Measurements from ENCODE around the gene HMGXB4. TPM values are rescaled to one million over a fixed set of nuclear protein-coding genes. Genes with fewer than 3 reads are reported as not detected.

Gene HMGXB4
- total RNA-seq, 3 donors from 2014 or later (not counting 1 experiment from before 2014, with no cell fraction given): 40.4 to 46.1 (median 40.7) TPM

DNA sequence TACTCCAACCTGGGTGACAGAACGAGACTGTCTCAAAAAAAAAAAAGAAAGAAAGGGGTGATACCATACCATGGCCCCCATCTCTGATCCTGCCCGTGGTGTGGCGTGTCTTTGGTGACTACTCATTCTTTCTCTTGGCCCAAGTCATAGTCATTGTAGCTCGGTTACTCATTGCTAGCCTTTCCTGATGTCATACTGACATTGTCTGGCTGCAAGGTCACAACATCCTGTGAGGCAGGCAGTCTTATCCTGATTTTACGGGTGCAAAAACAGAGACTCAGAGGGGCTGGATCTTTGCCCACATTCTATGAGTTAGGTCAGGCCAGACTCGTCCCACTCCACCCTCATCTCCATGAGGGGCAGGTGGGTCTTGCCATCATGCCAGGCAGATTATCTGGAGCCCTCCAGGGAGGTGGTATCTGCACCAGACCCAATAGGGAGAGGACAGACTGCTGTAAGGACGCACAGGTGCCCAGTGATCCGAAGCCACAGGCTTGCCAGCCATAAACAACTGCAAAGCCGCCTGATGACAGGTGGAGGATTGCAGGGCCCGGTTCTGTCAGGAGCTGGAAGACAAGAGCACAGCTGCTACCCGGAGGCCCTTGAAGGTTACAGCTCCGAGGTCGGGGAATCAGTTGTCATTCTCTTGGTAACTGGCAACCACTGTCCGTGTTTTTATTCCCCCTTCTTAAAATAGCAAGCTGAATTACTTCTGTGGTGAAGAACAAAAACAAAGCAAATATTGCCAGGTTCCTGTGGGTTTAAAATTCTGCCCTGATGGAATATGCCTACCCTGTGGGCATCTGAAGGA, 56.2 kb downstream of the HMGXB4 start:
- Mint-ChIP-seq H3K36me3 (no peaks in the 10 kb centered on the region), H3K9me3 (no peaks in the 10 kb centered on the region), H3K27me3 (ENCODE audit: low read depth in 2 of 2) (no peaks in the 10 kb centered on the region), H3K27ac (no peak overlapping the region), H3K4me1 (peaks cover 25 to 43% of the 10 kb centered on the region in 2 donors), H3K4me3 (no peak overlapping the region)
- DNase-seq: no peak
- ATAC-seq: no peak
- intact Hi-C loops (cut with micrococcal nuclease): no loop called here
- Histone ChIP-seq H3K36me3 (ENCODE audit: control insufficient read depth, insufficient read depth, low read length) (peaks cover 13% of the 10 kb centered on the region), H3K4me1 (ENCODE audit: control insufficient read depth, insufficient read depth, low read length) (peaks cover 12% of the 10 kb centered on the region), H3K27me3 (ENCODE audit: control insufficient read depth, insufficient read depth, low read length) (no peaks in the 10 kb centered on the region), H3K4me3 (ENCODE audit: low read length) (no peak overlapping the region), H3K9me3 (ENCODE audit: control insufficient read depth, insufficient read depth, low read length) (no peaks in the 10 kb centered on the region), H3K27ac (ENCODE audit: low read length) (no peak overlapping the region)
- 60% methylated on average over 14 of the region's 14 CpGs for WGBS (ENCODE audit: insufficient coverage)
- TF ChIP-seq CTCF (IDR thresholded peaks at IDR 0.05): no peak

- Histone ChIP-seq H3K4me1 (ENCODE audit: control insufficient read depth, insufficient read depth, low read length) (peaks cover 9% of the 10 kb centered on the region), H3K9me3 (ENCODE audit: control insufficient read depth, insufficient read depth, low read length) (no peaks in the 10 kb centered on the region), H3K27me3 (ENCODE audit: control insufficient read depth, insufficient read depth, low read length) (no peaks in the 10 kb centered on the region), H3K4me3 (ENCODE audit: low read length) (no peak overlapping the region), H3K36me3 (ENCODE audit: control insufficient read depth, insufficient read depth, low read length) (peaks cover 15% of the 10 kb centered on the region), H3K27ac (ENCODE audit: low read length) (no peak overlapping the region)
- Mint-ChIP-seq H3K4me3 (no peak overlapping the region), H3K4me1 (peaks cover 20 to 38% of the 10 kb centered on the region in 2 donors), H3K27ac (no peak overlapping the region), H3K9me3 (no peaks in the 10 kb centered on the region), H3K27me3 (ENCODE audit: low read depth in 2 of 2) (no peaks in the 10 kb centered on the region), H3K36me3 (no peaks in the 10 kb centered on the region)
- ATAC-seq (no peak), DNase-seq (no peak)
- 78% methylated on average over 16 of the region's 16 CpGs for WGBS (ENCODE audit: insufficient coverage)
- intact Hi-C loops (cut with micrococcal nuclease): no loop called here
- TF ChIP-seq CTCF (IDR thresholded peaks at IDR 0.05): no peak
Measured at GRCh38 chr22:35314161-35314942, 57.1 kb downstream of the HMGXB4 start.

- TF ChIP-seq CTCF (IDR thresholded peaks at IDR 0.05): no peak
- WGBS (ENCODE audit: insufficient coverage): 94% methylated on average over 12 of the region's 12 CpGs
- peaks cover 9% of the 10 kb centered on the region for H3K4me1 ChIP-seq (ENCODE audit: control insufficient read depth, insufficient read depth, low read length)
- H3K4me3 ChIP-seq (ENCODE audit: low read length): no peak overlapping the region
- DNase-seq (no peak), ATAC-seq (no peak)
- H3K36me3 Mint-ChIP-seq: no peaks in the 10 kb centered on the region
- peaks cover 13% of the 10 kb centered on the region for H3K36me3 ChIP-seq (ENCODE audit: control insufficient read depth, insufficient read depth, low read length)
- H3K27ac Mint-ChIP-seq: no peak overlapping the region
- no peaks in the 10 kb centered on the region for H3K9me3 ChIP-seq (ENCODE audit: control insufficient read depth, insufficient read depth, low read length)
- H3K4me1 Mint-ChIP-seq: peaks cover 20 to 30% of the 10 kb centered on the region in 2 donors
- no peaks in the 10 kb centered on the region for H3K9me3 Mint-ChIP-seq
- no peak overlapping the region for H3K4me3 Mint-ChIP-seq
- intact Hi-C loops (cut with micrococcal nuclease): no loop called here
- H3K27me3 Mint-ChIP-seq (ENCODE audit: low read depth in 2 of 2): no peaks in the 10 kb centered on the region
- no peaks in the 10 kb centered on the region for H3K27me3 ChIP-seq (ENCODE audit: control insufficient read depth, insufficient read depth, low read length)
- H3K27ac ChIP-seq (ENCODE audit: low read length): no peak overlapping the region
Measured at GRCh38 chr22:35315141-35315854, 58.0 kb downstream of the HMGXB4 start.
